H1 (cell line): ENCODE data around the gene UBE3B. TPM values are rescaled to one million over a fixed set of nuclear protein-coding genes. Genes with fewer than 3 reads are reported as not detected.

Experiments
- CTCF ChIA-PET: fragments of 300-600 bp; sonication (Branson Sonifier 250); formaldehyde crosslinking; loops from one replicate; lab custom pipeline; 2021; ENCODE audit not compliant: partially characterized antibody; lab: Charles Lee
- POLR2A ChIA-PET: fragments of 300-600 bp; sonication (Branson Sonifier 250); formaldehyde crosslinking; loops from one replicate; lab custom pipeline; 2021; ENCODE audit warnings: inconsistent platforms; ENCODE audit not compliant: partially characterized antibody; lab: Charles Lee
- DNase-seq, 2 experiments: peaks; one replicate each; pipeline versions ENCODE4 v3.0.0 to v3.0.0-alpha.2; 2010 to 2022; ENCODE audit warnings: low spot score in 2 of 2, low read depth in 1 of 2, mixed read lengths in 1 of 2
- FAIRE-seq: peaks from 2 replicates; lab custom pipeline; 2011; peaks lifted over from hg19 to GRCh38; lab: Jason Lieb, UNC
- H2AFZ ChIP-seq: 2 replicates; pipeline ENCODE4 v1.8.1; 2012; ENCODE audit warnings: low read length, inconsistent platforms
- H2AK5ac ChIP-seq: 2 replicates; pipeline ENCODE4 v1.6.1; 2013; ENCODE audit warnings: low read depth, low read length
- H2BK120ac ChIP-seq: replicated peaks from 2 replicates; pipeline ENCODE3; 2013; ENCODE audit warnings: low read depth, low read length, inconsistent platforms
- H2BK12ac ChIP-seq: 2 replicates; pipeline ENCODE4 v1.6.1; 2013; ENCODE audit warnings: low read depth, low read length
- H2BK15ac ChIP-seq: 2 replicates; pipeline ENCODE4 v1.6.1; 2013; ENCODE audit warnings: low read length
- H2BK20ac ChIP-seq: 2 replicates; pipeline ENCODE4 v1.6.1; 2013; ENCODE audit warnings: low read length
- H2BK5ac ChIP-seq: 2 replicates; pipeline ENCODE4 v1.6.1; 2013; ENCODE audit warnings: low read depth, low read length
- H3K14ac ChIP-seq: 2 replicates; pipeline ENCODE4 v1.6.1; 2013; ENCODE audit warnings: inconsistent platforms; ENCODE audit not compliant: insufficient read length
- H3K18ac ChIP-seq: 2 replicates; pipeline ENCODE4 v1.6.1; 2013; ENCODE audit warnings: low read length; ENCODE audit errors: extremely low read depth
- H3K23ac ChIP-seq: 2 replicates; pipeline ENCODE4 v1.6.1; 2013; ENCODE audit warnings: inconsistent platforms; ENCODE audit not compliant: insufficient read length
- H3K23me2 ChIP-seq: 2 replicates; pipeline ENCODE4 v1.6.1; 2013; ENCODE audit warnings: low read depth, low read length
- H3K27ac ChIP-seq: 2 replicates; pipeline ENCODE4 v1.6.1; 2011; ENCODE audit warnings: low read depth, low read length, inconsistent platforms
- H3K27me3 ChIP-seq, 4 experiments: replicated peaks in 1 of 4; 1 replicate in 1 of 4; 2 replicates in 3 of 4; pipeline versions ENCODE4 v1.6.1 to v1.8.1; 2011 to 2013; ENCODE audit warnings: low read length in 3 of 4, mild to moderate bottlenecking in 3 of 4, inconsistent platforms in 2 of 4, mixed read lengths in 2 of 4, moderate library complexity in 1 of 4; ENCODE audit not compliant: control insufficient read depth in 3 of 4, insufficient read depth in 3 of 4; ENCODE audit errors: extremely low read depth in 1 of 4
- H3K36me3 ChIP-seq, 4 experiments: 2 replicates each; pipeline versions ENCODE4 v1.6.1 to v1.8.1; 2011 to 2013; ENCODE audit warnings: mild to moderate bottlenecking in 4 of 4, low read length in 3 of 4, moderate library complexity in 2 of 4, control low read depth in 1 of 4, inconsistent platforms in 1 of 4; ENCODE audit not compliant: insufficient read depth in 4 of 4, control insufficient read depth in 2 of 4
- H3K4ac ChIP-seq: replicated peaks from 2 replicates; pipeline ENCODE3; 2013; ENCODE audit warnings: low read length, low read depth, mixed read lengths, inconsistent platforms; ENCODE audit not compliant: insufficient read length
- H3K4me1 ChIP-seq, 4 experiments: replicated peaks in 1 of 4; 1 replicate in 1 of 4; 2 replicates in 3 of 4; pipeline versions ENCODE4 v1.6.1 to v1.8.1; 2011 to 2013; ENCODE audit warnings: low read length in 3 of 4, inconsistent platforms in 2 of 4, mixed read lengths in 1 of 4; ENCODE audit not compliant: insufficient read depth in 4 of 4, control insufficient read depth in 3 of 4
- H3K4me2 ChIP-seq, 2 experiments: 2 replicates each; pipeline versions ENCODE4 v1.6.1 to v1.8.1; 2011 to 2013; ENCODE audit warnings: low read depth in 2 of 2, low read length in 2 of 2, control low read depth in 1 of 2, inconsistent platforms in 1 of 2, mild to moderate bottlenecking in 1 of 2; ENCODE audit not compliant: insufficient read depth in 1 of 2
- H3K4me3 ChIP-seq, 4 experiments: fragments of 200-600, 300-600 bp in 1 of 4; sonication (generic), shearing (Covaris generic), sonication (Bioruptor Twin) in 1 of 4; 2 replicates each; pipeline versions ENCODE4 v1.5.1 to v1.8.1; 2011 to 2016; ENCODE audit warnings: low read length in 4 of 4, low read depth in 3 of 4, control low read depth in 2 of 4, inconsistent platforms in 2 of 4, mild to moderate bottlenecking in 2 of 4, mixed read lengths in 1 of 4, moderate library complexity in 1 of 4; ENCODE audit not compliant: insufficient read depth in 2 of 4; ENCODE audit errors: extremely low read depth in 1 of 4
- H3K56ac ChIP-seq: replicated peaks from 2 replicates; pipeline ENCODE3; 2013; ENCODE audit warnings: low read depth, mild to moderate bottlenecking, mixed read lengths, low read length, inconsistent platforms; ENCODE audit not compliant: insufficient read length
- H3K79me1 ChIP-seq: 2 replicates; pipeline ENCODE4 v1.6.1; 2013; ENCODE audit warnings: low read depth, low read length, control low read depth
- H3K79me2 ChIP-seq, 2 experiments: 2 replicates each; pipeline versions ENCODE4 v1.6.1 to v1.8.1; 2012 to 2013; ENCODE audit warnings: low read length in 2 of 2, mild to moderate bottlenecking in 2 of 2, inconsistent platforms in 1 of 2; ENCODE audit not compliant: insufficient read depth in 2 of 2, control insufficient read depth in 1 of 2
- H3K9ac ChIP-seq, 4 experiments: replicated peaks in 1 of 4; 1 replicate in 1 of 4; 2 replicates in 3 of 4; pipeline versions ENCODE4 v1.6.1 to v1.8.1; 2011 to 2013; ENCODE audit warnings: low read depth in 3 of 4, low read length in 3 of 4, control low read depth in 2 of 4, mild to moderate bottlenecking in 2 of 4, moderate library complexity in 2 of 4, inconsistent platforms in 1 of 4; ENCODE audit errors: extremely low read depth in 1 of 4
- H3K9me3 ChIP-seq, 2 experiments: 2 replicates each; pipeline versions ENCODE4 v1.6.1 to v1.8.1; 2012 to 2013; ENCODE audit warnings: mild to moderate bottlenecking in 2 of 2, moderate library complexity in 2 of 2, control low read depth in 1 of 2, inconsistent platforms in 1 of 2, low read depth in 1 of 2, low read length in 1 of 2, mixed read lengths in 1 of 2; ENCODE audit not compliant: insufficient read depth in 2 of 2
- H4K20me1 ChIP-seq, 2 experiments: replicated peaks in 1 of 2; 2 replicates each; pipeline versions ENCODE3 to v1.8.1; 2011 to 2013; ENCODE audit warnings: inconsistent platforms in 2 of 2, low read length in 2 of 2, mild to moderate bottlenecking in 1 of 2; ENCODE audit not compliant: insufficient read depth in 2 of 2, control insufficient read depth in 1 of 2
- H4K5ac ChIP-seq: 2 replicates; pipeline ENCODE4 v1.6.1; 2013; ENCODE audit warnings: low read length, low read depth, mixed read lengths, inconsistent platforms; ENCODE audit not compliant: insufficient read length
- H4K8ac ChIP-seq: 2 replicates; pipeline ENCODE4 v1.8.0; 2013; ENCODE audit warnings: mild to moderate bottlenecking, moderate library complexity, low read length, inconsistent platforms; ENCODE audit not compliant: insufficient read depth; ENCODE audit errors: extremely low read depth
- H4K91ac ChIP-seq: replicated peaks from 2 replicates; pipeline ENCODE3; 2013; ENCODE audit warnings: low read length, mixed read lengths, inconsistent platforms; ENCODE audit not compliant: insufficient read length
- CHD2 ChIP-seq: IDR thresholded peaks from 2 replicates; pipeline ENCODE4 v1.6.1; 2012; ENCODE audit warnings: low read length, improper control_type of control experiment
- HDAC2 ChIP-seq, 2 experiments: fragments of 300-600 bp in 1 of 2; sonication (generic) in 1 of 2; IDR thresholded peaks; 2 replicates each; pipeline ENCODE4 v1.6.1; 2011 to 2012; ENCODE audit warnings: low read depth in 2 of 2, low read length in 2 of 2, mild to moderate bottlenecking in 2 of 2, moderate library complexity in 2 of 2, borderline replicate concordance in 1 of 2, inconsistent platforms in 1 of 2
- HDAC6 ChIP-seq: IDR thresholded peaks from one replicate; pipeline ENCODE4 v1.7.1; 2012; ENCODE audit warnings: low read depth, mild to moderate bottlenecking, inconsistent platforms, low read length, moderate library complexity
- JUN ChIP-seq: IDR thresholded peaks from 2 replicates; pipeline ENCODE4 v1.6.1; 2011; ENCODE audit warnings: low read depth, mild to moderate bottlenecking, improper control_type of control experiment, low read length
- POLR2A ChIP-seq, 2 experiments: IDR thresholded peaks; 1 replicate in 1 of 2; 2 replicates in 1 of 2; pipeline ENCODE4 v1.6.1; 2011; ENCODE audit warnings: low read depth in 2 of 2, low read length in 2 of 2, mild to moderate bottlenecking in 2 of 2; ENCODE audit errors: control extremely low read depth in 1 of 2
- SP1 ChIP-seq: IDR thresholded peaks from 2 replicates; pipeline ENCODE4 v1.6.1; 2011; ENCODE audit warnings: low read depth, low read length
- WGBS, 2 experiments: shearing (Covaris generic) in 1 of 2; methylation state at CpG; one replicate each; pipeline versions ENCODE4 v1.1.6 to v1.1.7; 2013 to 2015; ENCODE audit warnings: low lambda C conversion rate in 2 of 2, mixed read lengths in 2 of 2, inconsistent platforms in 1 of 2, low coverage in 1 of 2, missing lambda C conversion rate in 1 of 2; ENCODE audit not compliant: insufficient replicate concordance in 2 of 2, insufficient coverage in 1 of 2, insufficient read length in 1 of 2; ENCODE audit errors: extremely low coverage in 1 of 2, missing lambda C conversion rate in 1 of 2; 5-methylcytosine and 5-hydroxymethylcytosine counted together
- polyA plus RNA-seq, 7 experiments: library from polyadenylated mRNA; depleted of rRNA in 3 of 7; stranded (reverse) in 5 of 7; unstranded in 2 of 7; fragments of >200 nt in 5 of 7; fragments of 200-250 nt in 2 of 7; gene quantifications; 1 replicate in 5 of 7; 2 replicates in 1 of 7; 4 replicates in 1 of 7; pipeline versions ENCODE4 v1.2.1 to v1.2.3, GENCODE V29; 2011 to 2013; ENCODE audit warnings: missing spikeins in 2 of 7, mixed read lengths in 2 of 7
- total RNA-seq: library from RNA; stranded (reverse); fragmentation: NEBNext Ultra II Directional; extraction: Animal tissue kit (Norgen Biotek cat#: 25700); gene quantifications from 2 replicates; pipeline ENCODE4 v1.2.1, GENCODE V29; 2021
- TF ChIP-seq, protein P1 (sequence below): IDR thresholded peaks from 2 replicates; pipeline ENCODE4 v1.6.1; 2012; ENCODE audit warnings: inconsistent platforms

UBE3B gene
- total and polyA plus RNA-seq, 2 of the 8 experiments (the other 6 are each of a cell fraction or from before 2014, with no cell fraction given) = 14.0 to 21.1 TPM

DNA sequence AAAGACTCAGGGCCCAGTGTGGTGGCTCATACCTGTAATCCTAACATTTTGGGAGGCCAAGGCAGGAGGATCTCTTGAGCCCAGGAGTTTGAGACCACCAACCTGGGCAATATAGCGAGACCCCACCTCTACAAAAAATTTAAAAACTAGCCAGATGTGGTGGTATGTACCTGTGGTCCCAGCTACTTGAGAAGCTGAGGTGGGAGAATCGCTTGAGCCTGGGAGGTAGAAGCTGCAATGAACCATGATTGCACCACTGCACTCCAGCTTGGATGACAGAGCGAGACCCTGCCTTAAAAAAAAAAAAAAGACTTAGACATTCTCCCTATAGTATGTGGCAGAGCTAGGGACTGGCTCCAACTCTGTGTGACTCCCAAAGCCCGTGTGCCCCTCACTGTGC is 2.9 kb downstream of the UBE3B start:
- no peak overlapping the region for H3K18ac ChIP-seq
- H2AK5ac ChIP-seq = no peak overlapping the region
- DNase-seq = no peak
- no peak overlapping the region for H3K56ac ChIP-seq
- peaks cover 0 to 15% (median 9%) of the 10 kb centered on the region in 4 experiments; a peak in 5 of 8 replicates for H3K36me3 ChIP-seq
- no peak overlapping the region for H3K4ac ChIP-seq
- no peaks in the 10 kb centered on the region for H3K9me3 ChIP-seq
- H3K9ac ChIP-seq = no peak overlapping the region
- H3K14ac ChIP-seq = no peak overlapping the region
- H4K20me1 ChIP-seq = peaks cover 5 to 10% of the 10 kb centered on the region in 2 experiments
- no peak overlapping the region for H3K27ac ChIP-seq
- no peak overlapping the region for H4K91ac ChIP-seq
- no peak overlapping the region for H2BK120ac ChIP-seq
- H4K5ac ChIP-seq = no peak overlapping the region
- H3K23me2 ChIP-seq = peaks cover 11% of the 10 kb centered on the region
- no peak overlapping the region for H2BK20ac ChIP-seq
- H2BK12ac ChIP-seq = no peak overlapping the region
- H4K8ac ChIP-seq = no peak overlapping the region
- H3K4me2 ChIP-seq = no peak overlapping the region
- H3K79me1 ChIP-seq = peaks cover 2% of the 10 kb centered on the region
- POLR2A ChIA-PET = interaction anchor here (0.6 kb wide), 1 partner anchor 9 kb away, joined by 3 read pairs; no protein-coding TSS in a partner anchor
- H2BK15ac ChIP-seq = no peak overlapping the region
- H3K4me1 ChIP-seq = peaks cover 0 to 10% (median 3%) of the 10 kb centered on the region in 4 experiments; a peak in 4 of 7 replicates
- CTCF ChIA-PET = interaction anchor here (0.7 to 1.0 kb wide), 2 partner anchors 30 to 106 kb away, joined by 3 to 4 read pairs; no protein-coding TSS in a partner anchor
- TF ChIP-seq, protein P1, sequence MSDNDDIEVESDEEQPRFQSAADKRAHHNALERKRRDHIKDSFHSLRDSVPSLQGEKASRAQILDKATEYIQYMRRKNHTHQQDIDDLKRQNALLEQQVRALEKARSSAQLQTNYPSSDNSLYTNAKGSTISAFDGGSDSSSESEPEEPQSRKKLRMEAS = no peak
- TF ChIP-seq CHD2 = no peak
- TF ChIP-seq JUN = no peak
- no peak for TF ChIP-seq HDAC2 (IDR thresholded peaks at IDR 0.05; ENCODE audit: borderline replicate concordance in 1 of 2, low read depth in 2 of 2, low read length in 2 of 2)
- no peak for TF ChIP-seq SP1
- TF ChIP-seq POLR2A (IDR thresholded peaks at IDR 0.05; ENCODE audit: control extremely low read depth in 1 of 2, low read depth in 2 of 2, low read length in 2 of 2) = no peak
- no peak for TF ChIP-seq HDAC6
- TF ChIP-seq, all 59 proteins: peak for 0
- Histone ChIP-seq H3K27me3 (no peaks in the 10 kb centered on the region), H3K4me3 (no peak overlapping the region), H3K79me2 (peaks cover 16 to 32% of the 10 kb centered on the region in 2 experiments), H2AFZ (no peak overlapping the region), H2BK5ac (no peak overlapping the region), H3K23ac (no peak overlapping the region)
- 95% methylated on average over 4 of the region's 4 CpGs; no CpG with 5 or more reads in 1 of the 2 experiments for WGBS, 2 experiments
- FAIRE-seq = no peak
